ENCODE data around the gene SLF2.
A peak's percentile ranks its signal among the peaks of the same experiment; 100 is the strongest.

The SLF2 gene

DNA sequence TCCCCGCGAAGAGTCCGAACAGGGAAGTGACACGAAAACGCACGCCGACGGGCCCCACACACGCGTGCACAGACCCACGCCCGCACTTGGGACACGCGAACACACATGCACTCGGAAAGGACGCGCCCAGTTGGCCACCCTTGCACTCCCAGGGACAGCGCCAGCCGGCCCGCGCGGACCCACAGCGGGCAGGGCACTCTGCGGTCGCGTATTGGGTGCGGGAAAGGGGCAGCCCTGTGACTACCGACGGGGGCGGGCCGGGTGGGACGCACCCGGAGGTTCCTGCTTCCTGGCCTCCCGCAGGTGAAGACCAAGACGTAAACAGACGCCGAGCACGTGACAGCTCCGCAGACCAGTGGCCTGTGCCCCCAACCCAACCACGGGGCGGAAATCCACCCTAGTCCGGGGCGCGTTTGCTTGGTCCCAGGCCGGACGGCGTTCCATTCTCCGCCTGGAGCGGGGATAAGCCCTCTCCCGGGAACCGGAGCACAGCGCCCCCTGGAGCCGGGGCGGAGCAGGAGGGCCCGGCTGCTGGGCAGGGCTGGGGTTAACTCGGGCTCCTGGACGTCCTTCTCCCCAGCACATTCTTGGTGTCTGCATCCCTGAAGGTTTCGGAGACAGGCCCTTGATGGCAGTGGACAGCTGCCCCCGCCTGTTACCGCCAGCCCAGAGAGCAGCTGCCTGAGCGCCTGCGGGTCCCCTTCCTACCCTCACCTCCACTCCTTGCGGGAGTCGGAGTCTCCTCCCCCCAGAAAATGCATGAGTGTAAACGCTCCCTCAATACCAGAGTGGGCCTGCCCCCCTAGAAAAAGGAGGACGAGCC, 84.8 kb downstream of the SLF2 start:
- peak; percentile 40 to 55 for DNase-seq (ENCODE audit: low read depth in 1 of 2, low spot score in 1 of 2)

DNA sequence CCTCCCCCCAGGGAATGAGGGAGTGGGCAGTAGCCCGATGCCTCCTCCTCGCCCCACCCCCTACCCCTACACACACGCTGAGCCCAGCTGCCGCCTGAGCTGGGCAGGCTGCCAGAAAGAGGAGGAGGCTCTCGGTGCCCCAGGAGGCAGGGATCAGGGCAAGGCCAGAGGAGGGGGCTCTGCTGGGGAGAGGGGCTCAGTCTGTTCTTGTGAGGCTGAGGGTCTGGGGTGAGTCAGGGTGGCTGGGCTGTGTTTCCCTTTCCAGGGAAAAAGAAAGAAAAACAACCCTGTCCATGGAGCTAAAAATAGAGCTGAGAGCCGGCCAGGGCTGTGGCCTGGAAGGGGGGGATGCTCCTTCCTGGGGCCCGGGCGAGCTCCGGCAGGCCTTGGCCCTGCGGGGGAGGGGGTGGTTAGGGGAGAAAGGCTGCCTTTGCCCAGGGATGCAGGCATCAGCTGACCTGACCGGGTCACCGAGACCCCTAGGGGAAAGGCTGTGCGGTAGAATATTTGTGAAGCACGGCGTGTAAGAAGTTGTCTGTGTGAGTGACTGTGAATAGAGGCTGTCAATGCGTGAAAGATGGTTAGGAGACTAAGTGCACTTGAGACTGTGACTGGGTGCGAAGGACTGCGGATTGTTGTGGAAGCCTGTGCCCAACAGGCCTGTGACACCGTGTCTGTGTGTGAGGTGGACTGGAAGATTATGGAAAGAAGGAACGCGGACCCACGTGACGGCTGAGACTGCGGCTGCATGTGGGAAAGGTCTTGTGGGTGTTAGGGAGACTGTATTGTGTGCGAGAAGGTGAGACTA, 85.6 kb downstream of the SLF2 start:
- DNase-seq (ENCODE audit: low read depth in 1 of 2, low spot score in 1 of 2): peak; percentile 30 to 37

DNA sequence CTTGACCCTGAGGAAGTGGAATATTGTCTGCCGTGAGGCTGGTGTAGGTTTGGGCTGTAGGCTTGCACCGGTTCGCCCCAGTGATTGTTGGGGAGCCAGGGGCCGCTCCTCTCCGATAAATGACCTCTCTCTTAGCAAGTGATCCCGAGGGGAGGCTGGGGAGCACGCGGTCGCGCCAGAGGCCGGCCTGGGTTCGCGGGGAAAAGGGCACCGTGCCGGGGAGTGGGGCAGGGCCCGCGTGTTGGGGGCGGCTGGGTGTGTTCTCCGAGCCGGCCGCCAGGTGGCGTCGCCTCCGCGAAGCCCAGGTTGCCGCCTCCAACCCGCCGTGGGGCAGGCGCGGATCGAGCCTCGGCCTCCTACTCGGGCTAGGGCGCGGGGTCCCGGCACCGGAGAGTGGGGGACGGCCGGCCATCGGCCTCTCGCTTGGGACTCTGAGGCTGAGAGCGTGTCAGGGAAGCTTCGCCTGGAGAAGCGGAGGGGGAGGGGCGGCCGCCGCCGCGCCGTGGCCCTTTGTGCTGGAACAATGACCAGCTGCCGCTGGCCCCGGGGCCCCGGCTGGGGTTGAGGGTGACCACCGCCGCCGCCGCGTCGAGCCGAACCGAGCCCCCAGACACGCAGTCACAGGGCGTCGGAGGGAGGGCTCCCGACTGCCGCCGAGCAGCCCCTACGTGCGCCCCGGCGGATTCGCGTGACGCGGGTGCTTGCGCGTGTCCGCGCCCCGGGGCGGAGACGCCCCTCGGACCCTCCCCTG, 86.4 kb downstream of the SLF2 start:
- peak; percentile 57 to 64 for DNase-seq (ENCODE audit: low read depth in 1 of 2, low spot score in 1 of 2)

DNA sequence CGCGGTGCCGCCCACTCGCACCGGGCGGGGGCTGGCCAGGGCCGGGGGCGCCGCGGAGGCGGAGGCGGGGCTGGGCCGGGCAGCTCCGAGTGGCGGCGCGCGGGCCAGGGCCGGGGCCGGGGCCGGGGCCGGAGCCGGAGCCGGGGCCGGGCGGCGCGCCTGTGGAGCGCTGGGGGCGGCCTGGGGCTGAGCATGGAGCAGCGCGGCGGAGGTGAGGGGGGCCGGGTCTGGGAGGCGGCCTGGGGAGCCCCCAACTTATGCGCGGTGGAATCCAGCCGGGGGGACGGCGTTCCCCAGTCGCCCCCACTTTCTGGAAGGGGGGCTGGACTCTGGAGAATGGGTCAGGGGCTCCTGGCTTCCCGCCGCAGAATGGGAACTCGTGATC, 87.0 kb downstream of the SLF2 start, which contains the start of gene LZTS2:
Gene LZTS2, plus strand, starts transcription at position 67 of the 385 bp plus-strand sequence. CDS start 2,731 bp downstream, outside the sequence.
- no peak for DNase-seq (ENCODE audit: low read depth in 1 of 2, low spot score in 1 of 2)

DNA sequence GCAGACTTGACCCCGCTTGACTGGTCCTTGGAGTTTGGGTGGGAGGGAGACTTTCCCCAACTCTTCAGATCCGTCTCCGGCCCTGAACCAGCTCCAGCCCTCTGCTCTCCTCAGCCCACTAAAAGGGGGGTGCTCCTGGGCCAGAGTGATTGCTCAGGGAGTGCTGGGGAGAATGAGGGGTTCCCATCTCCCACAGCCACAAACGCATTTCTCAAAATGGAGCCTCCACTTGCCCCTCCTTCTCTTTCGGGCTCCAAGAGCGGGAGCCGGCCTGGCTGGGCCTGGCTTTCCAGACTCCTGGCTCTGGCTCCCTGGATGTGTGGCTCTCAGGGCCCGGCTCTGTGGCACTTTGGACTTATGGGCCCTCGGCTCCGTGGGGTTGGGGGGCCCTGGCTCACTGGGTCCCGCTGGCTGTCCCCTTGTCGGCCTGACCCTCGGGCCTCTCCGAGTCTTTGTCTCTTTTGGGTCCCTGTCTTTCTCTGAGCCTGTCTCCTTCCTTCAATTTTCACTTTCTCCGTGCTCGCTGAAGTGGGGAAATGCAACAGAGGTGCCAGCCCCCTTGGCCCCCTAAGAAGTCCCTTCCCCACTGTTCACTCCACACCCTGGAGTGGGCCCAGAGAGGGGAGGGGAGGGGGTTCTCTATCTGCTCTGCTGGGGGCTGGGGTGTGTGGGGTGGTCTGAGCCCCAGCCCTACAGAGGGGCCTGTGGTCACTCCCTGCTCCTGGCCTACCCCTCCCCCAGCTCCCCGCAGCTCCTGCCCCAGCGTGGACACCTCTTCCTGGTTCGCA, 87.6 kb downstream of the SLF2 start:
- no peak for DNase-seq (ENCODE audit: low read depth in 1 of 2, low spot score in 1 of 2)

DNA sequence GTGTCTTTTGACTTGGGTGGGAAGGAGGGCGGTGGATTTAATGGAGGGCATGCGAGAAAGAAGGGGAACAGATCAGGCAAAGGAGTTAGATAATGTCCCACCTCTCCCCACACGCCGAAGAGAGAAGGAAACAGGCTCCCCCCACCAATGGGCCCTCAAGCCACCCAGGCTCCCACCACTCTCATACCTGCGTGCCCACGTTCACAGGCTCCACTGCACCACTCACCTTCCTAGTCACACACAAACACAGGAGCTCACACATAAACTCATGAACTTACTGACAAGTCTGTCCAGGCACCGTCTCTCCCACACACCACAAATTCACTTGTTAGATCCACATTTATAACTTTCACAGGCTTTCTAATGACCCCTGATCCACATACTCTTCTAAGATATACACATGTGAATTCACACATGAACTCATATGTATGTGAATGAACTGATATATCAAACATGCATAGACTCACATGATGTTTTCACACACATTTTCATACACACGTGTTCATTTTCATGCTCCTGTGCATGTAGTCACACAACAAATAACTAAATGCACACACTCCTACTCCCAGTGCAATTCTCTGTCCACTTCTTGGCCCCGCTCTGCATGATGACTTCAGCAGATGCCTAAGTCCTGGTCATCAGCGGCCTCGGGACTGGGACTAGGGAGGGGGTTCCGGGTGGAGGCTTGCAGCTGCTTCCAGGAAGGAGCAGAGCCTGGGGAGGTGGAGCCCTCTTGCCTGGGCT, 88.3 kb downstream of the SLF2 start:
- DNase-seq (ENCODE audit: low read depth in 1 of 2, low spot score in 1 of 2): no peak

DNA sequence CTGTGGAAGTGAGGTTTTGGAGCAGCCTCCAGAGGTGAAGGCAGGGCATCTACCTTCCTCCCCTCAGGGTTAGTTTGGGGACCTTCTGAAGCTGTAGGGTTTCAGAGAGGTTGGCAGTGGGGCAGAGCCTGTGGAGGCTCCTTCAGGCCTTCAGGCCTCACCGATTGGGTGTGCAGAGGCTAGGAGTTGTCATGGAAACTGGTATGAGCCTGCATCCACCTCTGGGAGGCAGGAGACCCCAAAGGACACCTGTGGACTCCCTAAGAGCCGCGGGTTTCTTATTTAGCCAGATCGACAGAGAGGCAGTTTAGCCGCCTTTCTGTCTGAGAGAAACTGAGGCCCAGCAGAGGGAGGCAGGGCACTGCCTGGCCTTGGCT, 88.9 kb downstream of the SLF2 start:
- no peak for DNase-seq (ENCODE audit: low read depth in 1 of 2, low spot score in 1 of 2)

DNA sequence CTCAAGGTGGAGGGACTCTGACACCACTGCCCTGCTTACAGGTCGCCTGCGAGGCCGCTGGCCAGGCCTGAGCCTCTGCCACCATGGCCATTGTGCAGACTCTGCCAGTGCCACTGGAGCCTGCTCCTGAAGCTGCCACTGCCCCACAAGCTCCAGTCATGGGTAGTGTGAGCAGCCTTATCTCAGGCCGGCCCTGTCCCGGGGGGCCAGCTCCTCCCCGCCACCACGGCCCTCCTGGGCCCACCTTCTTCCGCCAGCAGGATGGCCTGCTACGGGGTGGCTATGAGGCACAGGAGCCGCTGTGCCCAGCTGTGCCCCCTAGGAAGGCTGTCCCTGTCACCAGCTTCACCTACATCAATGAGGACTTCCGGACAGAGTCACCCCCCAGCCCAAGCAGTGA, 89.7 kb downstream of the SLF2 start:
- DNase-seq (ENCODE audit: low read depth in 1 of 2, low spot score in 1 of 2): no peak

DNA sequence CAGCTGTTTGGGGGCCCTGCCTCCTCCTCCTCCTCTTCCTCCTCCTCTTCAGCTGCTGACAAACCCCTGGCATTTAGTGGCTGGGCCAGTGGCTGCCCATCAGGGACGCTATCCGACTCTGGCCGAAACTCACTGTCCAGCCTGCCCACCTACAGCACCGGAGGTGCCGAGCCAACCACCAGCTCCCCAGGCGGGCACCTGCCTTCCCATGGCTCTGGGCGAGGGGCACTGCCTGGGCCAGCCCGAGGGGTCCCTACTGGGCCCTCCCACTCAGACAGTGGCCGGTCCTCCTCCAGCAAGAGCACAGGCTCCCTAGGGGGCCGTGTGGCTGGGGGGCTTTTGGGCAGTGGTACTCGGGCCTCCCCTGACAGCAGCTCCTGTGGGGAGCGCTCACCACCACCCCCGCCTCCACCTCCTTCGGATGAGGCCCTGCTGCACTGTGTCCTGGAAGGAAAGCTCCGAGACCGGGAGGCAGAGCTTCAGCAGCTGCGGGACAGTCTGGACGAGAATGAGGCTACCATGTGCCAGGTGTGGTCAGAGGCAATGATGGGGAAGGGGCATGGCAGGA, 91.0 kb downstream of the SLF2 start:
- DNase-seq (ENCODE audit: low read depth in 1 of 2, low spot score in 1 of 2): no peak

DNA sequence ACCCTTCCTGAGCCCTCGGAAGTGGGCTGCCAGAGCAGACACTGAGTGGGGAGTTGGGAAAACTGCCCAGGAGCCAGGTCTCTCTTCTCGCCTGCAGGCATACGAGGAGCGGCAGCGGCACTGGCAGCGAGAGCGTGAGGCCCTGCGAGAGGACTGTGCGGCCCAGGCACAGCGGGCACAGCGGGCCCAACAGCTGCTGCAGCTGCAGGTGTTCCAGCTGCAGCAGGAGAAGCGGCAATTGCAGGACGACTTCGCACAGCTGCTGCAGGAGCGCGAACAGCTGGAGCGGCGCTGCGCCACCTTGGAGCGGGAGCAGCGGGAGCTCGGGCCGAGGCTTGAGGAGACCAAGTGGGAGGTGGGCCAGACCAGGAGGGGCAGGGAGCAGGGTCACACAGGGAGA, 92.6 kb downstream of the SLF2 start:
- no peak for DNase-seq (ENCODE audit: low read depth in 1 of 2, low spot score in 1 of 2)

DNA sequence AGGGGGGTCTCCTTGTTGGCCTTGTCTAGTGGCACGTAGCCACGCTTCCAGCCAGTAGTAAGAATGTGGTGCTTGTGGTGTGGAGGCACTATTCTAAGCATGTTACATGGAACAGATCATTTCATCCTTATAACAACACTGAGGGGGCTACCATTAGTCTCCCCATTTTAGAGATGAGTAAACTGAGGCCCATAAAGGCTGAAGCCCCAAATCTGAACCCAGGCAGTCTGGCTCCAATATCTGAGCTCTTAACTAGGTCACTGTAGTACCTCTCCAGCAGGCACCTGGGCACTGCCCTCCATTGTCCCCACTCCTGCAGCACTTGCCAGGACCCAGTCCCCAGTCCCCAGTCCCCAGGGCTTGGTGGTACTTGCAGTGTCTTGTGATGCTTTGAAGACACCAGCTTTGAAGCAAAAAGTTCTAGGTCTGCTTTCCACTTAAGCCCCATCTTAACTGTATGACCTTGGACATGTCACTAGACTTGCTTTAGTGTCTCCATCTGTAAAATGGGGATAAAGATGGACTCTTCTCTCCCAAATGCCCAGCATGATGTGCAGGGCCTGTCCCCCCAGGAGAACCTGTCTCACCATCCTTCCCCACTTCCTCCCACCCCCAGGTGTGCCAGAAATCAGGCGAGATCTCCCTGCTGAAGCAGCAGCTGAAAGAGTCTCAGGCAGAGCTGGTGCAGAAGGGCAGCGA, 93.3 kb downstream of the SLF2 start:
- no peak for DNase-seq (ENCODE audit: low read depth in 1 of 2, low spot score in 1 of 2)

DNA sequence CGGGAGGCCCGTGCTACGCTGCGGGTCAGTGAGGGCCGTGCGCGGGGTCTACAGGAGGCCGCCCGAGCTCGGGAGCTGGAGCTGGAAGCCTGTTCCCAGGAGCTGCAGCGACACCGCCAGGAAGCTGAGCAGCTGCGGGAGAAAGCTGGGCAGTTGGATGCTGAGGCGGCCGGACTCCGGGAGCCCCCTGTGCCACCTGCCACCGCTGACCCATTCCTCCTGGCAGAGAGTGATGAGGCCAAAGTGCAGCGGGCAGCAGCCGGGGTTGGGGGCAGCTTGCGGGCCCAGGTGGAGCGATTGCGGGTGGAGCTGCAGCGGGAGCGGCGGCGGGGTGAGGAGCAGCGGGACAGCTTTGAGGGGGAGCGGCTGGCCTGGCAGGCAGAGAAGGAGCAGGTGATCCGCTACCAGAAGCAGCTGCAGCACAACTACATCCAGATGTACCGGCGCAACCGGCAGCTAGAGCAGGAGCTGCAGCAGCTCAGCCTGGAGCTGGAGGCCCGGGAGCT, 93.9 kb downstream of the SLF2 start:
- DNase-seq (ENCODE audit: low read depth in 1 of 2, low spot score in 1 of 2): no peak

DNA sequence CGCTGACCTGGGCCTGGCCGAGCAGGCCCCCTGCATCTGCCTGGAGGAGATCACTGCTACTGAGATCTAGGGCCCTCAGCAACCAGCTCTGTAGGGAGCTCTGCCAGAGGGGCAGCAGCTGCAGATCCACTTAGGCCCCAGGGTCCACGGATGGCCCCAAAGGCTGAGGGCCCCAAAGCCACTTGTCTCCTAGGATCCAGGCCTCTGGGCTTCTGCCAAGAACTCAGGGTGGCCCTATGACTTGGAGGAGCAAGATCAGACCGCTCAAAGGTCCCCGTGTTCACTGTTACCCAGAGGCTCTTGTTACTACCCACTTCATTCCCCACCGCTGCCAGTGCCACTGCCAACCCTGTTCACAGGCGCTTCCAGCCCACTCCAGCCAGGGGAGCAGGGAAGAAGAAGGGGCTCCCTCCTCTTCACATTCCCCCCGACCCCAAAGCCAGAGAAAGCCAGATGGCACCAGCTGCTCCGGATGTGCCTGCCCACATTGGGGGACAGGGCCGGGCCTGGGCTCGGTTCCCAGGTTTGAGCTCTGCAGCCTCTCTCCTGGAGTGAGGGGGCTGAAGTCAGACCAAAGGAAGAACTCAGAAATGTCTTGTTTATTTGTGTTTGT, 94.4 kb downstream of the SLF2 start:
- DNase-seq (ENCODE audit: low read depth in 1 of 2, low spot score in 1 of 2): no peak

DNA sequence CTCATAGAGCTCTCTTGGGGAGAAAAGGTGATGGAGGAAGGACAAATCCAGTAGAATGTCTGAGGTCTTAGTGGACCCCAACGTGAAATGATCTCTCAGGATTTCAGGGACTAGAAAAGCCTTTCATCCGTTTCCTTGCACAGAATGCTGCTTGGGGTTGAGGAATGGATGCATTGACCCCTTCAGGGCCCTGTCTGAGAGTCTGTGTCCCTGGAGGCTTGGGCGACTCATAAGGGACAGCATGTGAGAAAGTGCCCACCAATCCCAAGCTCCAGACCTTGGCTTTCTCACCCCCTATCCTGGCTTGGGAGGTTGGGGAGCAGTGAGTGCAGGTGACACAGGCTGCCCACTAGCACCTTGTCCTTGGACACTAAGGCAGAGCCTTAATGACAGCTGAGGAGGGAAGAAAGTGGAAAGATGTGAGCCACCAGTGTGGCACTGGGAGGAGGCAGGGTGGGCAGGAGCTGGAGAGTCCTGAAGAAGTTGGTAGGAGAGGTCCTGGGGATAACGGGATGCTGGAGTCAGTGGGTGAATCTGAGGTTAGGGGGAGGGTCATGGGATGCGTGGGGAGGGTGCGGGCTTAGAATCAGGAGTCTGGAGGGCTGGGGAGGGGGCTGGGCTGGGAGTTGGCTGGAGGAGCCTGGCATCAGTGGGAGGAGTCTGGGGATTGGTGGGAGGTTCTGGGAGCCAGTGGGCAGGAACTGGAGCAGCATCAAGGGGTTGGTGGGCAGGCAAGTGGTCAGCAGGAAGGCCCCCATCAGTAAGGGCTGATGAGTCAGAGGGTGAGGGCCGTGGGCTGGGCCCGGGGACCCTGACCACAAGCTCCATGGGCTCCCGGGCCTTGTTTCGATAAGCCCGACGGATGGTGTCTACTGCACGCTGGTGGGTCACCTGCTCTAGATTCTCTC, 95.4 kb downstream of the SLF2 start:
- no peak for DNase-seq (ENCODE audit: low read depth in 1 of 2, low spot score in 1 of 2)

DNA sequence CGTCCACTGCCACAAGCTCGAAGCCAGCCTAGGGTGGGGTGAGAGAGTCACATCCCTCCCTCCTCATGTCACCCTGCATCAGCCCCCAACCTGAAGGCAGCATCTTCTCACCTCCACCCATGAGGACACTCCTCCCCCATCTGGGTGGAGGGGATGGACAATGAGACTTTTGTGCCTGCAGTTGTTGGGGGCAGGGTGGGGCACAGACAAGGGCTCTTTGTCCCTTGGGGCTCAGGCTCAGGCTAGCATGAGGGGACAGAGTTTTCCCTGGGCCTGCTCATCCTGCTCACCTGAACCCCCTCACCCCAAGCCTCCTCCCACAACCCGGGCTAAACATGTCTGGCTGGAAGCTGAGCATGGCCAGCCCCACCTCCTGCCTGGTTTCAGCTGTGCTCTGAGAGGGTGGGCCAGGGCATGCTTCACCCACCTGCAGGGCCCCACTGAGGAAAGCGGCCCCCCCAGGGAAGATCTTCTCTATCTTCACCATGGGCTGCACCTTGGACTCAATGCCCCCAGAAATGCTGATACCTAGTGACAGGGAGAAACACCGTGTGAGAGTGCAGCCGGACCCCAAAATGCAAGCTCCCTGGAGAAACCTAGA, 96.2 kb downstream of the SLF2 start:
- no peak for DNase-seq (ENCODE audit: low read depth in 1 of 2, low spot score in 1 of 2)

DNA sequence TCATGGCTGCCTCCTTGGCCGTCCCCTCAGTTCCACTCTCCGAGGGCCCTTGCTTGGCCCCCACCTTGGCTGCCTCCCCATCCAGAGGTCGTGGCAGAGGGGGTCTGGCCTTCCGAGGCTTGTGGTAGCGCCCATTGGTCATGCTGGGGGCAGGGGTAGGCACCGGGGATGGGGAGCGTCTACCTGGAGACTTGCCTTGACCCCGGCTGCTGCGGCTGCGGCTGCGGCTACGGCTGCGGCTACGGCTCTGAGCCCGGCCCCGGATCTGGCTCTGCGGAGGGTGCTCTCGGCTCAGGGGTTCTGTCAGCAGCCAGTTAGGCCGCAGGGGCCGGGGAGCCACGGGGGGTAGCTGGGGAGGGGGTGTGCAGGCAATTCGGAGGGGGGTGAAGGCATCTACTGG, 97.6 kb downstream of the SLF2 start:
- DNase-seq (ENCODE audit: low read depth in 1 of 2, low spot score in 1 of 2): no peak
